HepG2 (cell line): ENCODE data around the gene AGXT. TPM values are rescaled to one million over a fixed set of nuclear protein-coding genes. Genes with fewer than 3 reads are reported as not detected.
A peak's percentile ranks its signal among the peaks of the same experiment; 100 is the strongest.

Source experiments
- BRD4 ChIP-seq: sonication (generic); formaldehyde crosslinking; IDR thresholded peaks from 2 replicates; pipeline ENCODE4 v1.4.0; 2020; ENCODE audit warnings: missing genetic modification reagents
- CHD4 ChIP-seq: fragments of 200-600 bp; sonication (generic); IDR thresholded peaks from 2 replicates; pipeline ENCODE4 v1.7.0; 2017; ENCODE audit warnings: mild to moderate bottlenecking, low read length, borderline replicate concordance
- FOXA1 ChIP-seq, 2 experiments: fragments of 450-650 bp in 1 of 2; sonication (generic) in 1 of 2; formaldehyde crosslinking in 1 of 2; IDR thresholded peaks; 2 replicates each; pipeline versions ENCODE4 v1.4.0 to v1.6.1; 2016 to 2020; ENCODE audit warnings: missing genetic modification reagents in 1 of 2
- FOXP1 ChIP-seq, 2 experiments: fragments of 450-650 bp in 1 of 2; IDR thresholded peaks; 2 replicates each; pipeline ENCODE4 v1.6.1; 2017 to 2018; ENCODE audit warnings: antibody characterized with exemption in 1 of 2
- GATA4 ChIP-seq: sonication (generic); IDR thresholded peaks from 2 replicates; pipeline ENCODE4 v1.6.1; 2016; ENCODE audit warnings: antibody characterized with exemption, low read depth, borderline replicate concordance
- GPBP1L1 ChIP-seq: sonication (generic); formaldehyde crosslinking; IDR thresholded peaks from 2 replicates; pipeline ENCODE4 v1.5.0; 2020; ENCODE audit warnings: mild to moderate bottlenecking, missing genetic modification reagents
- HNF4A ChIP-seq: sonication (generic); formaldehyde crosslinking; IDR thresholded peaks from 2 replicates; pipeline ENCODE4 v1.4.0; 2020; ENCODE audit warnings: missing genetic modification reagents
- HNRNPL ChIP-seq: fragments of 200-400 bp; formaldehyde crosslinking; IDR thresholded peaks from 2 replicates; pipeline ENCODE4 v1.6.1; 2017; ENCODE audit warnings: mild to moderate bottlenecking, low read depth, low read length
- MYC ChIP-seq: sonication (generic); formaldehyde crosslinking; IDR thresholded peaks from 2 replicates; pipeline ENCODE4 v1.9.0; 2021; ENCODE audit warnings: missing genetic modification reagents, borderline replicate concordance
- ZBTB39 ChIP-seq: sonication (generic); formaldehyde crosslinking; IDR thresholded peaks from 2 replicates; pipeline ENCODE4 v1.5.0; 2020; ENCODE audit warnings: missing genetic modification reagents
- ZHX1 ChIP-seq: sonication (generic); formaldehyde crosslinking; IDR thresholded peaks from 2 replicates; pipeline ENCODE4 v1.8.1; 2022; ENCODE audit warnings: low read depth, mild to moderate bottlenecking, missing genetic modification reagents
- ZNF101 ChIP-seq: sonication (generic); formaldehyde crosslinking; IDR thresholded peaks from 2 replicates; pipeline ENCODE4 v1.4.0; 2020; ENCODE audit warnings: mild to moderate bottlenecking, low read depth, missing genetic modification reagents, borderline replicate concordance
- ZNF160 ChIP-seq: sonication (generic); formaldehyde crosslinking; IDR thresholded peaks from 2 replicates; pipeline ENCODE4 v1.8.0; 2022; ENCODE audit warnings: mild to moderate bottlenecking, inconsistent platforms, missing genetic modification reagents
- ZNF761 ChIP-seq: sonication (generic); formaldehyde crosslinking; conservative IDR thresholded peaks from 2 replicates; pipeline ENCODE4 v1.4.0; 2020; ENCODE audit warnings: mild to moderate bottlenecking, missing genetic modification reagents
- ZSCAN21 ChIP-seq: sonication (generic); formaldehyde crosslinking; IDR thresholded peaks from 2 replicates; pipeline ENCODE4 v1.8.0; 2022; ENCODE audit warnings: mild to moderate bottlenecking, missing genetic modification reagents, moderate library complexity, borderline replicate concordance
- polyA plus RNA-seq, 8 experiments: library from polyadenylated mRNA; depleted of rRNA in 3 of 8; stranded (reverse) in 7 of 8; unstranded in 1 of 8; fragments of >200 nt; fragmentation: Illumina TruSeq in 4 of 8; extraction: Trizol in 4 of 8; gene quantifications; 2 replicates each; pipeline versions ENCODE4 v1.2.1 to v1.2.3, GENCODE V29; 2011 to 2016; ENCODE audit warnings: low read depth in 4 of 8, missing spikeins in 1 of 8, mixed read lengths in 1 of 8; ENCODE audit not compliant: insufficient read depth in 1 of 8
- total RNA-seq, 5 experiments: library from RNA; depleted of rRNA; stranded (reverse); fragments of >200 nt; fragmentation: Illumina TruSeq; extraction: Trizol; gene quantifications; 2 replicates each; pipeline ENCODE4 v1.2.3, GENCODE V29; 2016; ENCODE audit warnings: low read depth in 1 of 5
- TF ChIP-seq, protein P1 (sequence below): sonication (generic); formaldehyde crosslinking; IDR thresholded peaks from 2 replicates; pipeline ENCODE4 v1.5.0; 2020; ENCODE audit warnings: mild to moderate bottlenecking, missing genetic modification reagents, borderline replicate concordance

AGXT gene
- total and polyA plus RNA-seq, 2 of the 13 experiments (the other 11 are each of a cell fraction or from before 2014, with no cell fraction given): 41.9 to 96.1 TPM

DNA sequence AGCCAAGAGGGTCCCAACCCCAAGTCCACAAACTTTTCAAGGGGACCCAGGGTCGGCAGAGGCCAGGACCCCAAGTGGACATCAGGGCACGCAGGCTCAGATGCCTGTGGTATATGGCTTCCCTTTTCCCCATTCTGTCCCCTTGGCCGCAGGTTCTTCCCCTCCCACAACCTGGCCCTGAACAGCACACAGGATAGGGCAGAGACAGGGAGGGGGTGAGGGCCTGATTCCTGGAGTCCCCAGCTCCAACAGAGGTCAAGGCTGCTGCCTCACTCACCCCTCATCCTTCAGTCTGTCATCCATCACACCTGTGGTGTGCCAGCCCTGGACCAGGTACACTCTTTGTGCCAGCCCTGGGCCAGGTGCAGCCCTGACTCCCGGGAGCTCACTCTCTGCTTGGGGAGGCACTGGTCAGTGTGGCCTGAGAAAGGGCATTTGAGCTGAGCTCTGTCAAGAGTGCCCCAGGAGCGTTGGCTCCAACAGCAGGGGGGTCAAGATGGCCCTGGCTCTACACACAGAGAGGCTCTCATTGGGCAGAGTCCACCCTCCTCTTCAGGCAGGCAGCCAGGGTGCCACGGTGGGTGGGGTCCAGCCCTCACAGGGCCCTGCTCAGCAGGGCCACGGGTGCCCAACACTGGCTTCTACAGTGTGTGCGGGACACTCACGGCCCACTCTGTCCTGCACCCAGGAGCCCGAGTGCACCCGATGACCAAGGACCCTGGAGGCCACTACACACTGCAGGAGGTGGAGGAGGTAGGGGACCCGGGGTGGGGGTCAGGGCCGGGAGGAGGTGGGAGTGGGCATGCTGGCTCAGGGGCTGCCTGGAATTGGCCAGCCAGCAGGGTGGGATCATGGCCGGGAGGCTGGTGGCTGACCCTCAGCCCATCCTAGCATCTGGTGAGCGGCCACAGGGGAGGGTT lies 1.6 kb downstream of the AGXT start (continued):
- peak; percentile 28; the same call in 1 of the 2 replicates for TF ChIP-seq ZNF160
- TF ChIP-seq GATA4: no peak
- TF ChIP-seq GPBP1L1: no peak
- TF ChIP-seq ZNF101 (CRISPR knock-in tag): no peak
- no peak for TF ChIP-seq FOXA1 (IDR thresholded peaks at IDR 0.05)
- TF ChIP-seq FOXA1 (CRISPR knock-in tag; IDR thresholded peaks at IDR 0.05): no peak
- TF ChIP-seq FOXP1 (IDR thresholded peaks at IDR 0.05): no peak
- no peak for TF ChIP-seq FOXP1 (CRISPR knock-in tag; IDR thresholded peaks at IDR 0.05)
- no peak for TF ChIP-seq CHD4
- TF ChIP-seq ZBTB39 (CRISPR knock-in tag): peak; percentile 18; the same call in 1 of the 2 replicates
- no peak for TF ChIP-seq MYC (CRISPR knock-in tag)
- TF ChIP-seq HNF4A (CRISPR knock-in tag): 0 out of 2 replicates have a peak, but pooled peaks have one; percentile 6
- TF ChIP-seq ZNF761 (CRISPR knock-in tag): no peak
- 0 out of 2 replicates have a peak, but pooled peaks have one; percentile 55 for TF ChIP-seq ZSCAN21
- TF ChIP-seq, protein P1, sequence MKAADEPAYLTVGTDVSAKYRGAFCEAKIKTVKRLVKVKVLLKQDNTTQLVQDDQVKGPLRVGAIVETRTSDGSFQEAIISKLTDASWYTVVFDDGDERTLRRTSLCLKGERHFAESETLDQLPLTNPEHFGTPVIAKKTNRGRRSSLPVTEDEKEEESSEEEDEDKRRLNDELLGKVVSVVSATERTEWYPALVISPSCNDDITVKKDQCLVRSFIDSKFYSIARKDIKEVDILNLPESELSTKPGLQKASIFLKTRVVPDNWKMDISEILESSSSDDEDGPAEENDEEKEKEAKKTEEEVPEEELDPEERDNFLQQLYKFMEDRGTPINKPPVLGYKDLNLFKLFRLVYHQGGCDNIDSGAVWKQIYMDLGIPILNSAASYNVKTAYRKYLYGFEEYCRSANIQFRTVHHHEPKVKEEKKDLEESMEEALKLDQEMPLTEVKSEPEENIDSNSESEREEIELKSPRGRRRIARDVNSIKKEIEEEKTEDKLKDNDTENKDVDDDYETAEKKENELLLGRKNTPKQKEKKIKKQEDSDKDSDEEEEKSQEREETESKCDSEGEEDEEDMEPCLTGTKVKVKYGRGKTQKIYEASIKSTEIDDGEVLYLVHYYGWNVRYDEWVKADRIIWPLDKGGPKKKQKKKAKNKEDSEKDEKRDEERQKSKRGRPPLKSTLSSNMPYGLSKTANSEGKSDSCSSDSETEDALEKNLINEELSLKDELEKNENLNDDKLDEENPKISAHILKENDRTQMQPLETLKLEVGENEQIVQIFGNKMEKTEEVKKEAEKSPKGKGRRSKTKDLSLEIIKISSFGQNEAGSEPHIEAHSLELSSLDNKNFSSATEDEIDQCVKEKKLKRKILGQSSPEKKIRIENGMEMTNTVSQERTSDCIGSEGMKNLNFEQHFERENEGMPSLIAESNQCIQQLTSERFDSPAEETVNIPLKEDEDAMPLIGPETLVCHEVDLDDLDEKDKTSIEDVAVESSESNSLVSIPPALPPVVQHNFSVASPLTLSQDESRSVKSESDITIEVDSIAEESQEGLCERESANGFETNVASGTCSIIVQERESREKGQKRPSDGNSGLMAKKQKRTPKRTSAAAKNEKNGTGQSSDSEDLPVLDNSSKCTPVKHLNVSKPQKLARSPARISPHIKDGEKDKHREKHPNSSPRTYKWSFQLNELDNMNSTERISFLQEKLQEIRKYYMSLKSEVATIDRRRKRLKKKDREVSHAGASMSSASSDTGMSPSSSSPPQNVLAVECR (CRISPR knock-in tag): 0 out of 2 replicates have a peak, but pooled peaks have one; percentile 21
- peak; percentile 42; the same call in 1 of the 2 replicates for TF ChIP-seq ZHX1 (CRISPR knock-in tag)
- no peak for TF ChIP-seq BRD4 (CRISPR knock-in tag)
- TF ChIP-seq HNRNPL: 0 out of 2 replicates have a peak, but pooled peaks have one; percentile 41
